NCI-H748 treated with DMSO at 0.1 percent for 48 hours (cell line): ENCODE data around the gene COL3A1.

Experiments
- DNase-seq: peaks from one replicate; lab custom pipeline; 2025; lab: John Stamatoyannopoulos, UW

Gene COL3A1

DNA sequence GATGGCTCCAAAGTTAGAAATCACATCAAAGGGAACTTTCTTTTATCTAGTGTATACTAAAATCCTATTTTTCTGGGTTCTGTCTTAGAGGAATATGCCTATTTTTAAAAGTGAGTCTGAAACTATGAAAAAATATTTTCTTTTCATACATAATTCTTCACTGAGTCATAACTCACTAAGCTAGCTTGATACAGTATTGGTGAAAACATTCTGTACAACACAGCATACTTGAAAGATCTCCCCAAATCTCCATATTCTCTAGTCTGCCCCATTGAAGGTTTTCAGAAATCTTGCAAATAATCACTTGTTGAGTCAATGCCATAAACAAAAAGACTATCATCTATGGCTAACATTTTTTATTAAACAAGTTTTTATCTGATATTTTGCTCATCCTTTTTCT is 44.5 kb downstream of the COL3A1 start:
- DNase-seq: no peak

- DNase-seq: no peak
These were observed 46.0 kb downstream of the COL3A1 start for GRCh38 chr2:189020179-189020578.

DNA sequence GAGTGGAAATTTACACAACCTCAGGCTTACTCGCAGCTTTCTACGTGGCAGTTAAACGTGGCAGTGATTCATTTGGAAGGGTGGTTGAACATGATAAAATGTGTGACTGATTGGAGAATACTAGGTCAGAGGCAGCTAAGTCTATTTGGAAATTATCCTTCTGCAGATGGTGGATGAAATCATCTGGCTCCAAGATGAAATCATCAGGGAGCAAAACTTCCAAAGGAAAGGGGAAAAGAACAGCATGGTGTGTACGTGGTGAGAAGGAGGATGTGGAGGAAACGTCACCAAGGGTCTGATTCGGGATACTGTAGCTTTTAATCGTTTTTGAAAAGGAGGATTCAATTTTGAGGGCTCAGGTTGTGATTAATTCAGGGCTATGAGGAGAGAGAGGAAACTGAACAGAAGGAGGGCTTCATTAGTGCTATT is 47.9 kb downstream of the COL3A1 start:
- DNase-seq: no peak

DNA sequence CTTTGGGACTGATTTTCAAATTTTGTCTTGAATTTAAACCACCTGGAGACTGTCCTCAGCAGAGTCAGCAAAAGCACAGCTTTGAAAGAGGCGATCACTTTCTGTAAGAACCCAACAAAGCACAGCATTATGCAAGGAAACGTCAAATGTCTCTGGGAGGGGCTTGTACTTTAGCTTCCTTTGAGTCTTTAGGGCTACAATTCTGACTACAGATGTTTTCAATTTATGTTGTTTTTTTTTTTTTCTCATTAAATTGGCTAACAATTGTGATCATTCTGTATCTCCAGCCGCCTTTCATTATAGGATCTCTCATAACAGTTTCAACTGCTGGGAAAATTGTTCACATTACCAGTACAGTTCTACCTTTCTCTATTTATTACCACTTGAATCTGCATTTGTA is 48.3 kb downstream of the COL3A1 start:
- no peak for DNase-seq

DNA sequence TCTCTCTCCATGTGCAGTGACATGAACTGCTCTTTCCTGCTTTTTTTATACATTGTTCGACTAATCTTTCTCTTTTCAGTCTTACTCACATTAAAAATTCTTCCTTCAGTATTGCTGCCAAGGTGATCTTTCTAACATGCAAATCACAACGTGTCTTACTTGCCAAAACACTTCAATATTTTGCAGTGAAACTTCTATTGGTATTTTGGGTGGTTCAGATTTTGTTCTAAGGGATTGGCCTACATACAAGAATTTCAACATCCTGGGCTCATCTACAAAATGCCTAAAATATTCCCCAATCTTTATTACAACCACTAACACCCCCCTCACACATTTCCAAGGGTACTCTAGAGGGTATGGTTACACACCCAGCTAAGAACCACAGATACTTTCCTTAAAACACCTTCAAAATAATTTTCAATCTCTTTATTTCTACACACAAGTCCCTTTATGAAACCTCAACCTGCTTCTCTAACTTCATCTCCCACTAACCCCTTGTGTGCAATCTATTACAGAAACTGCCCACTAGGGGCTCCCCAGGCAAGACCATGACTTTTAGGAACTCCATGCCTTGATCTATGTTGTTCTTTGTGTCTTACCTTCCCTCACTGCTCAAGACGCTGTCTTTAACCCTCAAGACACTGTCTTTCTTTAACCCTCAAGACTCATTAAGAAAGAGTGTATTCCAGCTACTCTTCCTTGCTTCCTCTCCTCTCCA is 50.9 kb downstream of the COL3A1 start:
- no peak for DNase-seq

DNA sequence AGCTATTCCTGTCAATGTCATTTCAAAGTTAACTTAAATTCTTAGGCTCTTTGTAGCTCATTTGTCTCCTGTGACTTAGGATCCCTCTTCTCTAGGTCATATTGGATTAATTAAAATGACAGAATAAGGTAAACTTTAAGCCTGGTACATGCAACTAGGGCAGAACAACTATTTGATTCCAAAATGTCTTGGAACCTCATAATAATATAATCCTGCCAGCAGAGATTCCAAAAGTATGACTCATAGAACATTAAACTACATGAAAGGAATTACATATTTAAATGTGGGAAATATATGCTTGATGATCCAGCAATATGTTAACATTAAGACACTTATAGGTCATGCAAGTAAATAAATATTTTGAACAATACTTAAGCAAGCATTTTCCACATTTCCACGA is 63.3 kb downstream of the COL3A1 start:
- no peak for DNase-seq

- DNase-seq: no peak
These were observed 71.7 kb downstream of the COL3A1 start for GRCh38 chr2:189045836-189046235.

DNA sequence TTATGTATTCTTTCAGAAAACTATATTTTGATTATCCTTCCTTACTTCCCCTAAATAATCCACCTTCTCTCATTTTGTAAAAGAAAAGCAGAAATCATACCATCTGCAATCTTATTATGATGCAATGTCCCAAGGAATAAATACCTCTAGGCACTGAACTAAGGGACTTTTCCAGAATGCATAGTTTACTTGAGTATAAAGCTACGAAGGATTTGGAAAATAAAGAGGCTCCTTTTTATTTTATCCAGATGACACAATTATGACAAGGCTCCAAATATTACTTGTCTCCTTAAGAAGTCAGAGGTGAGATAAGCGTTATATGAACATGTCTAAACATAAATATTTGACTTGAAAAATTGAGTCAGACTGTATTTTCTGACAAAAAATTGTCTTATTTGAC is 72.1 kb downstream of the COL3A1 start:
- DNase-seq: no peak

- DNase-seq: no peak
These were observed 73.2 kb downstream of the COL3A1 start for GRCh38 chr2:189047171-189047888.

GRCh38 chr2:189048189-189048588 is 74.0 kb downstream of the COL3A1 start:
- no peak for DNase-seq

GRCh38 chr2:189049709-189050164 is 75.6 kb downstream of the COL3A1 start:
- no peak for DNase-seq

DNA sequence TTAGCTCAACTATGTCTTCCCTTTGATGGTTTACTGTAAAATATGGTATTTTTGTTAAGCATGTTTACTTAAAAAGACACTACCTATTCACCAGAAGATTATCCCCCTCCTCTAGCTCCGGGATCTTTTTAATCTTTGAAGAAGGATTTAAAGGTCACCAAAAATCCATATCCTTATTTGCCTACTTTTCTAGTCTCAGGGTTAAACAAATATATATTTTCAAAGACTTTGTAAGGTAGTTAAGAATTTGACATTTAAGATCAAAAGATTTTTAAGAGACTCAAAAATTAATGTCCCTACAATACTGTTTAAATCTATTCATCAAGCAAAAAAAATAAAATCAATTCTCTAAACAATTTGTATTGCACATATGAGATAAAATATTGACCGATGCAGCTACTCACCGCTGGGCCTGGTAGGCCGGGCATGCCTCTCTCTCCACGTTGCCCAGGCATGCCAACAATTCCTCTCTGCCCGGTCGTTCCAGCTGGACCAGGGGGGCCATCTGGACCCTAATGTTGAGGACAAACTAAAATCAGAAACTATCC is 76.1 kb downstream of the COL3A1 start:
- DNase-seq: no peak

DNA sequence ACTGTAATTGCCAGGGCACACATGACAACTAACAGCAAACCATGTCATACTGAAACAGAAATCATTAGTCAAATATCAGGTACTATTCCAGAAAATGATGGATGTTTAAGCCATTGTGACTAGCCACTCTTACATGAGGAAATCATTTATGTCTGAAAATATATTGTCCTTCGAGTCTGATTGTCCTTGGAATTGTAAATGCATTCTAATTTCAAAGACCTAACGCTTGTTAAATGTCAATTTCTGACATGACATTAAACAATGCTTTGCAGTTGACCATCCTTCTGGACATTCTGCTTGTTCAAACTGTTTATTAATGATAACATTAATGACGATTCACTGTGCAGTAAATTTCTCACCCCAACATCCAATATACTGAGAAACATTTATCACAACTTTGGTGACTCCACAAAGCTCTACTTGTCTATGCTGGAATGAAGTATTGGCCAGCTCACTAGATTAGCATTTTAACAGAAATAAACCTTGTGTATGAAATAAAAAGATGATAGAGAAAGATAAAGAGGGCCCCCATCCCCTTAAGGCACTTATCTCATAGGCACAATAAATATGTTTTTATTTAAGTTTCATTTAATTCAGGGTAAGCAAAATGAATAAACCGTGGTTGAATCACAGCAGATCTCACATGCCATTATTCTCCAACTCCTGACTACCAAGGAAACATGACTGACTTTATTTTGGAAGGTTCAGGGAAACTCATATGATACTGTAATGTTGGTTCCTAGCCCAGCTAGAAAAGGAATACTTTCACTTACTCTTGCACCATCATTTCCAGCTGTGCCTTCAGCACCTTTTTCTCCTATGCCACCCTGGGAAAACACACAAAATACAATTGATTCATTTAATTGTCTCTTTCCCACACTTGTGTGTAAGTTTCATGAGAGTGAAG is 82.3 kb downstream of the COL3A1 start:
- no peak for DNase-seq

DNA sequence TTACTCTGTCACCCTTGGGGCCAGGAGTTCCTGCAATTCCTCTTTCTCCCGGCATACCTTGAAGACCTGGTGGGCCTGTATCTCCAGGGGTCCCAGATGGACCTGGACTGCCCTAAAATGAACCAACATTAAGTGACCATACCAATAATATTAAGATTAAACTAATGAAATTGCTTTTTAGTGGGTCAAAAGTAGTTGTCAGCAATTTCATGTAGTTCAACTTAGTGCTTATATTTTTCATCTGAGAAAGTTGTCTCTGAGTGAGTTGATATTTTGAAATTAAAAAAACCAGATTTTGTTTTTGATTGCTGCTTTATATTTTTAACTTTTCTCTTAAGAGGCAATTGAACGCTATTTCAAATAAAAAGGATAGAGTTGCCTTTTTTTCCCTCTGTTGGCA is 83.1 kb downstream of the COL3A1 start:
- DNase-seq: no peak

- DNase-seq: peak; percentile 46
These were observed 86.0 kb downstream of the COL3A1 start for GRCh38 chr2:189060096-189060642.
